ENCODE results near the gene DENND1A.

DNA sequence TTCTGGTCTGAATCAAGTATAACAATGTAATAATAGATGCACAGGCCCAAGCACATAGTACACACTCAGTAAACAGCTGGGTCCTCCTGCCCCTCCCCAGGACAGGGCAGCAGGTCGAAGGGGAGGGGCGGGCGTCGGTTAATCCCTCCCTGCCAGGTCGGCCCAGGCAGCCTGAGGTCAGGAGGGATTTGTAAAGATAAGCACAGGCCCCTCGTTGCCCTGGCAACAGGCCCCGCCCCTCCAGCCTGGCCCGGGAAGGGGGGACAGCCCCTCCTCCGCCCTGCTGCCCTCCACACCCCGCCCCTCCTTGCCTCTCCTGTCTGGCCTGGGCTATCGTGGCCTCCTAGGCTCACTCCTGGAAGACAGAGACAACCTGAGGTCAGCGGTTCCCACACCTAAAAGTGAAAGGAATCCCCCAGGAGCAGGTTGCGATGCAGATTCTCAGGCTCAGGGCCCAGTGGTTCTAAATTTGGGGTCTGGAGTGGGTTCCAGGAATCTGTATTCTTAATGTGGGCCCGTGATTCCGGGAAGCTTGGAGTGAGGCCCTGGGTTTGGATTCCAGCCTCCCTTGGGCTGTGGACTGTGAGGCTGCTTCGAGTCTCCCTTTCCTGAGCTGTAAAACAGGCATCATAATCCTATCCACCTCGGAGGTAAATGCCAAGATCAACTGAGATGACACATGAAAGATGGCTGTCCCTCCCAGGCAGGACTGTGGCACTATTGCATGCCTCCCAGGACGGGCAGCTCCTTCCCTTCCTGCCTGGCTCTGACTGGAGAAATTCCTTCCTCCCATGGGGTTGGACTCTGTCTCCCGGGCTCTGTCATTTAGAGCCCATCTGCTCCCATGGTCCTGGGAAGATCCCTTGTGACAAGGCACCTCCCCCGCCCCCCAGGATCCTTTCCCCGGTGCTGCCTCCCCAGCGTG is 569.5 kb downstream of the DENND1A start:
- TF ChIP-seq POLR2AphosphoS5 (IDR thresholded peaks at IDR 0.05; ENCODE audit: low read depth): no peak
- TF ChIP-seq, protein P1, sequence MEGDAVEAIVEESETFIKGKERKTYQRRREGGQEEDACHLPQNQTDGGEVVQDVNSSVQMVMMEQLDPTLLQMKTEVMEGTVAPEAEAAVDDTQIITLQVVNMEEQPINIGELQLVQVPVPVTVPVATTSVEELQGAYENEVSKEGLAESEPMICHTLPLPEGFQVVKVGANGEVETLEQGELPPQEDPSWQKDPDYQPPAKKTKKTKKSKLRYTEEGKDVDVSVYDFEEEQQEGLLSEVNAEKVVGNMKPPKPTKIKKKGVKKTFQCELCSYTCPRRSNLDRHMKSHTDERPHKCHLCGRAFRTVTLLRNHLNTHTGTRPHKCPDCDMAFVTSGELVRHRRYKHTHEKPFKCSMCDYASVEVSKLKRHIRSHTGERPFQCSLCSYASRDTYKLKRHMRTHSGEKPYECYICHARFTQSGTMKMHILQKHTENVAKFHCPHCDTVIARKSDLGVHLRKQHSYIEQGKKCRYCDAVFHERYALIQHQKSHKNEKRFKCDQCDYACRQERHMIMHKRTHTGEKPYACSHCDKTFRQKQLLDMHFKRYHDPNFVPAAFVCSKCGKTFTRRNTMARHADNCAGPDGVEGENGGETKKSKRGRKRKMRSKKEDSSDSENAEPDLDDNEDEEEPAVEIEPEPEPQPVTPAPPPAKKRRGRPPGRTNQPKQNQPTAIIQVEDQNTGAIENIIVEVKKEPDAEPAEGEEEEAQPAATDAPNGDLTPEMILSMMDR (conservative IDR thresholded peaks at IDR 0.05; ENCODE audit: low read depth in 2 of 2): no peak
- TF ChIP-seq EZH2 (IDR thresholded peaks at IDR 0.05; ENCODE audit: low read depth, unreplicated experiment): no peak
- TF ChIP-seq CREB1 (CRISPR knock-in tag; IDR thresholded peaks at IDR 0.05; ENCODE audit: low read depth): no peak
- TF ChIP-seq JUNB (IDR thresholded peaks at IDR 0.05; ENCODE audit: unreplicated experiment): no peak
- no peak for TF ChIP-seq REST (IDR thresholded peaks at IDR 0.05; ENCODE audit: unreplicated experiment)
- TF ChIP-seq EZH2phosphoT487 (IDR thresholded peaks at IDR 0.05; ENCODE audit: unreplicated experiment): no peak
